K562 (cell line): ENCODE results near the gene CACNA1A. TPM values are rescaled to one million over a fixed set of nuclear protein-coding genes. Genes with fewer than 3 reads are reported as not detected.

Experiments used
- KAT8 ChIP-seq: fragments of 450-650 bp; IDR thresholded peaks from 2 replicates; pipeline ENCODE4 v1.6.1; 2016; ENCODE audit warnings: low read depth, mild to moderate bottlenecking
- MTF1 ChIP-seq: fragments of 250-450 bp; sonication (Bioruptor Pico); IDR thresholded peaks from 2 replicates; pipeline ENCODE4 v1.9.0; 2021; ENCODE audit warnings: moderate library complexity, mild to moderate bottlenecking, inconsistent platforms, borderline replicate concordance
- MXD1 ChIP-seq: fragments of 250-450 bp; sonication (Bioruptor Pico); IDR thresholded peaks from 2 replicates; pipeline ENCODE4 v1.8.0; 2021; ENCODE audit warnings: borderline replicate concordance, mild to moderate bottlenecking, moderate library complexity; ENCODE audit not compliant: poor library complexity, severe bottlenecking
- NEUROD1 ChIP-seq: fragments of 150-350 bp; IDR thresholded peaks from 2 replicates; pipeline ENCODE4 v1.6.1; 2014; ENCODE audit warnings: borderline replicate concordance, low read length, low read depth; ENCODE audit not compliant: partially characterized antibody
- REST ChIP-seq, 2 experiments: fragments of 450-650 bp; formaldehyde crosslinking in 1 of 2; IDR thresholded peaks; 2 replicates each; pipeline versions ENCODE4 v1.4.0 to v1.6.1; 2014 to 2020; ENCODE audit warnings: mild to moderate bottlenecking in 2 of 2, borderline replicate concordance in 1 of 2, low read depth in 1 of 2
- SFPQ ChIP-seq: fragments of 200-400 bp; formaldehyde crosslinking; IDR thresholded peaks from 2 replicates; pipeline ENCODE4 v1.6.1; 2017; ENCODE audit warnings: mild to moderate bottlenecking, low read depth, low read length, moderate library complexity
- ZNF143 ChIP-seq: sonication (generic); formaldehyde crosslinking; IDR thresholded peaks from 2 replicates; pipeline ENCODE4 v1.9.0; 2022; ENCODE audit warnings: mild to moderate bottlenecking, missing genetic modification reagents
- polyA plus RNA-seq, 8 experiments: library from polyadenylated mRNA; depleted of rRNA in 4 of 8; stranded (reverse) in 5 of 8; unstranded in 3 of 8; fragments of >200 nt; fragmentation: Nextera tagmentation in 2 of 8; fragmentation: Illumina TruSeq in 1 of 8; extraction: Ambion mirVana in 2 of 8; extraction: Trizol in 1 of 8; gene quantifications; 2 replicates each; pipeline versions ENCODE4 v1.2.1 to v1.2.3, GENCODE V29; 2011 to 2014; ENCODE audit warnings: inconsistent platforms in 1 of 8, missing spikeins in 1 of 8
- total RNA-seq, 7 experiments: library from RNA; depleted of rRNA in 6 of 7; stranded (reverse); fragments of >200 nt in 6 of 7; fragmentation: Illumina TruSeq in 2 of 7; extraction: Trizol in 2 of 7; gene quantifications; 2 replicates each; pipeline versions ENCODE4 v1.2.1 to v1.2.3, GENCODE V29; 2011 to 2021; ENCODE audit warnings: low replicate concordance in 1 of 7

The CACNA1A gene
- total and polyA plus RNA-seq, 9 of the 15 experiments (the other 6 are each of a cell fraction or from before 2014, with no cell fraction given), result 0.03 to 0.20 (median 0.09) TPM; not detected in 1

GRCh38 chr19:13315495-13315894 is 190.8 kb downstream of the CACNA1A start (continued):
- TF ChIP-seq MXD1 (CRISPR knock-in tag) (no peak), ZNF143 (CRISPR knock-in tag) (no peak), KAT8 (no peak), REST (IDR thresholded peaks at IDR 0.05; ENCODE audit: borderline replicate concordance) (no peak), REST (CRISPR knock-in tag; IDR thresholded peaks at IDR 0.05; ENCODE audit: low read depth) (no peak), NEUROD1 (no peak), MTF1 (CRISPR knock-in tag) (no peak), SFPQ (no peak)
- TF ChIP-seq, all 486 proteins: peak for 0
